NB4 (cell line): ENCODE data around the gene ANKH.

Experiments used
- DNase-seq: peaks from one replicate; pipeline ENCODE4 v3.0.0; 2010; ENCODE audit warnings: low read depth
- H3K4me3 ChIP-seq: one replicate; pipeline ENCODE4 v1.5.1; 2011; ENCODE audit warnings: mild to moderate bottlenecking, low read depth, low read length, moderate library complexity
- CTCF ChIP-seq: IDR thresholded peaks from one replicate; pipeline ENCODE4 v1.5.1; 2012; ENCODE audit warnings: low read depth, low read length
- MAX ChIP-seq: IDR thresholded peaks from 2 replicates; pipeline ENCODE4 v1.6.1; 2011; ENCODE audit warnings: low read depth, low read length
- MYC ChIP-seq: IDR thresholded peaks from 2 replicates; pipeline ENCODE4 v1.6.1; 2011; ENCODE audit warnings: low read depth, low read length
- POLR2A ChIP-seq: IDR thresholded peaks from 2 replicates; pipeline ENCODE4 v1.6.1; 2011; ENCODE audit warnings: mild to moderate bottlenecking; ENCODE audit not compliant: insufficient read length; ENCODE audit errors: extremely low read depth

ANKH gene

GRCh38 chr5:14720236-14720923 lies 151.2 kb downstream of the ANKH start:
- TF ChIP-seq CTCF: no peak
- TF ChIP-seq MAX: peak; percentile 32; the same call in 1 of the 2 replicates
- TF ChIP-seq POLR2A: no peak
- peak; percentile 34; the same call in 1 of the 2 replicates for TF ChIP-seq MYC
- H3K4me3 ChIP-seq: no peak overlapping the region
- peak; percentile 40 for DNase-seq

- H3K4me3 ChIP-seq: no peak overlapping the region
- TF ChIP-seq POLR2A (no peak), MYC (no peak), MAX (no peak), CTCF (no peak)
- no peak for DNase-seq
Measured at GRCh38 chr5:14718778-14719177, 152.8 kb downstream of the ANKH start.

- DNase-seq: no peak
- TF ChIP-seq MYC (no peak), CTCF (no peak), POLR2A (no peak), MAX (no peak)
- H3K4me3 ChIP-seq: no peak overlapping the region
Measured at GRCh38 chr5:14716755-14717752, 154.5 kb downstream of the ANKH start.

- TF ChIP-seq POLR2A: no peak
- no peak overlapping the region for H3K4me3 ChIP-seq
- no peak for DNase-seq
Measured at GRCh38 chr5:14715481-14715880, 156.1 kb downstream of the ANKH start.

GRCh38 chr5:14714706-14715105 lies 156.9 kb downstream of the ANKH start:
- no peak for TF ChIP-seq MAX
- no peak for TF ChIP-seq CTCF
- TF ChIP-seq MYC: no peak
- no peak for TF ChIP-seq POLR2A
- no peak for DNase-seq
- H3K4me3 ChIP-seq: no peak overlapping the region
